ENCODE results near the gene AWAT2. TPM values are rescaled to one million over a fixed set of nuclear protein-coding genes. Genes with fewer than 3 reads are reported as not detected.
A peak's percentile ranks its signal among the peaks of the same experiment; 100 is the strongest.

The AWAT2 gene
- total and polyA plus RNA-seq, 4 donors, result not detected

- Histone ChIP-seq H3K4me3 (ENCODE audit: low read depth, low read length) (no peak overlapping the region), H3K27me3 (ENCODE audit: control insufficient read depth, insufficient read depth, low read length) (no peaks in the 10 kb centered on the region), H3K9me3 (ENCODE audit: control insufficient read depth, insufficient read depth, low read length) (no peaks in the 10 kb centered on the region), H3K36me3 (ENCODE audit: control insufficient read depth, insufficient read depth, low read length) (no peaks in the 10 kb centered on the region), H3K4me1 (ENCODE audit: control insufficient read depth, insufficient read depth, low read length) (peaks cover 3% of the 10 kb centered on the region), H3K27ac (ENCODE audit: low read depth, low read length) (no peak overlapping the region)
- no peak for DNase-seq (ENCODE audit: low read depth in 4 of 6, low spot score in 6 of 6)
- WGBS (ENCODE audit: insufficient coverage), result 77% methylated on average over 9 of the region's 9 CpGs
Measured at GRCh38 chrX:70043685-70044084, 6.1 kb downstream of the AWAT2 start.

GRCh38 chrX:70042399-70043371 is 7.1 kb downstream of the AWAT2 start:
- DNase-seq (ENCODE audit: low read depth in 4 of 6, low spot score in 6 of 6), result no peak
- WGBS (ENCODE audit: insufficient coverage), result 94% methylated on average over 7 of the region's 11 CpGs
- Histone ChIP-seq H3K9me3 (ENCODE audit: control insufficient read depth, insufficient read depth, low read length) (no peaks in the 10 kb centered on the region), H3K27me3 (ENCODE audit: control insufficient read depth, insufficient read depth, low read length) (no peaks in the 10 kb centered on the region), H3K4me3 (ENCODE audit: low read depth, low read length) (no peak overlapping the region), H3K27ac (ENCODE audit: low read depth, low read length) (no peak overlapping the region), H3K4me1 (ENCODE audit: control insufficient read depth, insufficient read depth, low read length) (peaks cover 3% of the 10 kb centered on the region), H3K36me3 (ENCODE audit: control insufficient read depth, insufficient read depth, low read length) (no peaks in the 10 kb centered on the region)

- Histone ChIP-seq H3K4me1 (ENCODE audit: control insufficient read depth, insufficient read depth, low read length) (peaks cover 3% of the 10 kb centered on the region), H3K9me3 (ENCODE audit: control insufficient read depth, insufficient read depth, low read length) (no peaks in the 10 kb centered on the region), H3K27me3 (ENCODE audit: control insufficient read depth, insufficient read depth, low read length) (no peaks in the 10 kb centered on the region), H3K27ac (ENCODE audit: low read depth, low read length) (no peak overlapping the region), H3K4me3 (ENCODE audit: low read depth, low read length) (no peak overlapping the region), H3K36me3 (ENCODE audit: control insufficient read depth, insufficient read depth, low read length) (no peaks in the 10 kb centered on the region)
- 71% methylated on average over 6 of the region's 6 CpGs for WGBS (ENCODE audit: insufficient coverage)
- DNase-seq (ENCODE audit: low read depth in 4 of 6, low spot score in 6 of 6), result no peak
Measured at GRCh38 chrX:70041993-70042392, 7.7 kb downstream of the AWAT2 start.

- 71% methylated on average over 2 of the region's 2 CpGs for WGBS (ENCODE audit: insufficient coverage)
- Histone ChIP-seq H3K9me3 (ENCODE audit: control insufficient read depth, insufficient read depth, low read length) (no peaks in the 10 kb centered on the region), H3K4me1 (ENCODE audit: control insufficient read depth, insufficient read depth, low read length) (peaks cover 3% of the 10 kb centered on the region), H3K27me3 (ENCODE audit: control insufficient read depth, insufficient read depth, low read length) (no peaks in the 10 kb centered on the region), H3K27ac (ENCODE audit: low read depth, low read length) (no peak overlapping the region), H3K36me3 (ENCODE audit: control insufficient read depth, insufficient read depth, low read length) (no peaks in the 10 kb centered on the region), H3K4me3 (ENCODE audit: low read depth, low read length) (no peak overlapping the region)
- DNase-seq (ENCODE audit: low read depth in 4 of 6, low spot score in 6 of 6), result no peak
Measured at GRCh38 chrX:70039758-70040157, 10.0 kb downstream of the AWAT2 start.

GRCh38 chrX:70038951-70039350 is 10.8 kb downstream of the AWAT2 start:
- H3K9me3 ChIP-seq (ENCODE audit: control insufficient read depth, insufficient read depth, low read length), result no peaks in the 10 kb centered on the region
- no peaks in the 10 kb centered on the region for H3K36me3 ChIP-seq (ENCODE audit: control insufficient read depth, insufficient read depth, low read length)
- no peak overlapping the region for H3K27ac ChIP-seq (ENCODE audit: low read depth, low read length)
- H3K4me1 ChIP-seq (ENCODE audit: control insufficient read depth, insufficient read depth, low read length), result peaks cover 3% of the 10 kb centered on the region
- WGBS (ENCODE audit: insufficient coverage), result no CpG with 5 or more reads among the region's 1 CpG
- no peak overlapping the region for H3K4me3 ChIP-seq (ENCODE audit: low read depth, low read length)
- no peaks in the 10 kb centered on the region for H3K27me3 ChIP-seq (ENCODE audit: control insufficient read depth, insufficient read depth, low read length)
- no peak for DNase-seq (ENCODE audit: low read depth in 4 of 6, low spot score in 6 of 6)

GRCh38 chrX:70038515-70038914 is 11.2 kb downstream of the AWAT2 start:
- no peak overlapping the region for H3K27ac ChIP-seq (ENCODE audit: low read depth, low read length)
- no peaks in the 10 kb centered on the region for H3K9me3 ChIP-seq (ENCODE audit: control insufficient read depth, insufficient read depth, low read length)
- H3K4me1 ChIP-seq (ENCODE audit: control insufficient read depth, insufficient read depth, low read length), result peaks cover 3% of the 10 kb centered on the region
- no peaks in the 10 kb centered on the region for H3K36me3 ChIP-seq (ENCODE audit: control insufficient read depth, insufficient read depth, low read length)
- no peaks in the 10 kb centered on the region for H3K27me3 ChIP-seq (ENCODE audit: control insufficient read depth, insufficient read depth, low read length)
- DNase-seq (ENCODE audit: low read depth in 4 of 6, low spot score in 6 of 6), result no peak
- no peak overlapping the region for H3K4me3 ChIP-seq (ENCODE audit: low read depth, low read length)
- WGBS (ENCODE audit: insufficient coverage), result no CpG with 5 or more reads among the region's 2 CpGs

- Histone ChIP-seq H3K4me3 (ENCODE audit: low read depth, low read length) (no peak overlapping the region), H3K36me3 (ENCODE audit: control insufficient read depth, insufficient read depth, low read length) (no peaks in the 10 kb centered on the region), H3K4me1 (ENCODE audit: control insufficient read depth, insufficient read depth, low read length) (peaks cover 3% of the 10 kb centered on the region), H3K27me3 (ENCODE audit: control insufficient read depth, insufficient read depth, low read length) (no peaks in the 10 kb centered on the region), H3K27ac (ENCODE audit: low read depth, low read length) (no peak overlapping the region), H3K9me3 (ENCODE audit: control insufficient read depth, insufficient read depth, low read length) (no peaks in the 10 kb centered on the region)
- no peak for DNase-seq (ENCODE audit: low read depth in 4 of 6, low spot score in 6 of 6)
- WGBS (ENCODE audit: insufficient coverage), result 42% methylated on average over 4 of the region's 4 CpGs
Measured at GRCh38 chrX:70034646-70035045, 15.1 kb downstream of the AWAT2 start.

- WGBS (ENCODE audit: insufficient coverage), result 46% methylated on average over 6 of the region's 10 CpGs
- Histone ChIP-seq H3K27ac (ENCODE audit: low read depth, low read length) (no peak overlapping the region), H3K36me3 (ENCODE audit: control insufficient read depth, insufficient read depth, low read length) (no peaks in the 10 kb centered on the region), H3K27me3 (ENCODE audit: control insufficient read depth, insufficient read depth, low read length) (no peaks in the 10 kb centered on the region), H3K4me3 (ENCODE audit: low read depth, low read length) (no peak overlapping the region), H3K9me3 (ENCODE audit: control insufficient read depth, insufficient read depth, low read length) (no peaks in the 10 kb centered on the region), H3K4me1 (ENCODE audit: control insufficient read depth, insufficient read depth, low read length) (no peaks in the 10 kb centered on the region)
- peak in 2 of 6 donors; percentile 27 to 62 for DNase-seq (ENCODE audit: low read depth in 4 of 6, low spot score in 6 of 6)
Measured at GRCh38 chrX:70033348-70034051, 16.2 kb downstream of the AWAT2 start.

- WGBS (ENCODE audit: insufficient coverage), result 29% methylated on average over 1 of the region's 2 CpGs
- no peaks in the 10 kb centered on the region for H3K27me3 ChIP-seq (ENCODE audit: control insufficient read depth, insufficient read depth, low read length)
- no peak overlapping the region for H3K27ac ChIP-seq (ENCODE audit: low read depth, low read length)
- DNase-seq (ENCODE audit: low read depth in 4 of 6, low spot score in 6 of 6), result peak in 2 of 6 donors; percentile 56 to 73
- no peaks in the 10 kb centered on the region for H3K36me3 ChIP-seq (ENCODE audit: control insufficient read depth, insufficient read depth, low read length)
- no peaks in the 10 kb centered on the region for H3K4me1 ChIP-seq (ENCODE audit: control insufficient read depth, insufficient read depth, low read length)
- no peaks in the 10 kb centered on the region for H3K9me3 ChIP-seq (ENCODE audit: control insufficient read depth, insufficient read depth, low read length)
- no peak overlapping the region for H3K4me3 ChIP-seq (ENCODE audit: low read depth, low read length)
Measured at GRCh38 chrX:70032792-70033191, 16.9 kb downstream of the AWAT2 start.
